ENCODE results near the gene BRD7. TPM values are rescaled to one million over a fixed set of nuclear protein-coding genes. Genes with fewer than 3 reads are reported as not detected.

The BRD7 gene
- total and polyA plus RNA-seq, 2 of the 13 experiments (the other 11 are each of a cell fraction or from before 2014, with no cell fraction given): 82.3 to 149 TPM

GRCh38 chr16:50268352-50268751 lies 100.4 kb downstream of the BRD7 start (continued):
- TF ChIP-seq ZBTB49 (CRISPR knock-in tag; IDR thresholded peaks at IDR 0.05; ENCODE audit: borderline replicate concordance): no peak
- no peak for TF ChIP-seq CBX1 (IDR thresholded peaks at IDR 0.05; ENCODE audit: low read depth)
- no peak for TF ChIP-seq ZNF790 (CRISPR knock-in tag; IDR thresholded peaks at IDR 0.05; ENCODE audit: borderline replicate concordance)
- no peak for TF ChIP-seq HINFP (CRISPR knock-in tag; IDR thresholded peaks at IDR 0.05; ENCODE audit: low read depth)
- no peak for TF ChIP-seq ZNF558 (CRISPR knock-in tag; IDR thresholded peaks at IDR 0.05; ENCODE audit: borderline replicate concordance)
- TF ChIP-seq SRF (IDR thresholded peaks at IDR 0.05; ENCODE audit: low read depth, low read length): no peak
- TF ChIP-seq, protein P1, sequence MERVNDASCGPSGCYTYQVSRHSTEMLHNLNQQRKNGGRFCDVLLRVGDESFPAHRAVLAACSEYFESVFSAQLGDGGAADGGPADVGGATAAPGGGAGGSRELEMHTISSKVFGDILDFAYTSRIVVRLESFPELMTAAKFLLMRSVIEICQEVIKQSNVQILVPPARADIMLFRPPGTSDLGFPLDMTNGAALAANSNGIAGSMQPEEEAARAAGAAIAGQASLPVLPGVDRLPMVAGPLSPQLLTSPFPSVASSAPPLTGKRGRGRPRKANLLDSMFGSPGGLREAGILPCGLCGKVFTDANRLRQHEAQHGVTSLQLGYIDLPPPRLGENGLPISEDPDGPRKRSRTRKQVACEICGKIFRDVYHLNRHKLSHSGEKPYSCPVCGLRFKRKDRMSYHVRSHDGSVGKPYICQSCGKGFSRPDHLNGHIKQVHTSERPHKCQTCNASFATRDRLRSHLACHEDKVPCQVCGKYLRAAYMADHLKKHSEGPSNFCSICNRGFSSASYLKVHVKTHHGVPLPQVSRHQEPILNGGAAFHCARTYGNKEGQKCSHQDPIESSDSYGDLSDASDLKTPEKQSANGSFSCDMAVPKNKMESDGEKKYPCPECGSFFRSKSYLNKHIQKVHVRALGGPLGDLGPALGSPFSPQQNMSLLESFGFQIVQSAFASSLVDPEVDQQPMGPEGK (CRISPR knock-in tag; IDR thresholded peaks at IDR 0.05): no peak
- TF ChIP-seq MED8 (CRISPR knock-in tag; IDR thresholded peaks at IDR 0.05; ENCODE audit: insufficient replicate concordance): no peak
- TF ChIP-seq ZNF644 (CRISPR knock-in tag; IDR thresholded peaks at IDR 0.05; ENCODE audit: low read depth): no peak
- 0 out of 2 replicates have a peak, but pooled peaks have one; percentile 9 for TF ChIP-seq FOXA3 (CRISPR knock-in tag; IDR thresholded peaks at IDR 0.05)
- no peak for TF ChIP-seq ZNF720 (CRISPR knock-in tag; IDR thresholded peaks at IDR 0.05)
- TF ChIP-seq FOXP1 (IDR thresholded peaks at IDR 0.05): no peak
- TF ChIP-seq FOXP1 (CRISPR knock-in tag; IDR thresholded peaks at IDR 0.05): peak; percentile 46; the same call in 1 of the 2 replicates
- TF ChIP-seq SIX4 (CRISPR knock-in tag; IDR thresholded peaks at IDR 0.05): no peak
- 0 out of 2 replicates have a peak, but pooled peaks have one; percentile 12 for TF ChIP-seq MIXL1 (CRISPR knock-in tag; IDR thresholded peaks at IDR 0.05)
- TF ChIP-seq ZNF766 (CRISPR knock-in tag; IDR thresholded peaks at IDR 0.05; ENCODE audit: borderline replicate concordance): no peak
- TF ChIP-seq BRF2 (CRISPR knock-in tag; IDR thresholded peaks at IDR 0.05): no peak
- TF ChIP-seq SP5 (CRISPR knock-in tag; IDR thresholded peaks at IDR 0.05; ENCODE audit: borderline replicate concordance, low read depth): no peak
- TF ChIP-seq ZBTB33 (CRISPR knock-in tag; IDR thresholded peaks at IDR 0.05): peak; percentile 85
- TF ChIP-seq ZNF446 (CRISPR knock-in tag; IDR thresholded peaks at IDR 0.05): no peak
- peak; percentile 31; the same call in 1 of the 2 replicates for TF ChIP-seq ZNF605 (CRISPR knock-in tag; IDR thresholded peaks at IDR 0.05)
- peak; percentile 56; the same call in 1 of the 2 replicates for TF ChIP-seq TFAP4 (IDR thresholded peaks at IDR 0.05; ENCODE audit: borderline replicate concordance, low read depth)
- no peak for TF ChIP-seq ZFP37 (CRISPR knock-in tag; IDR thresholded peaks at IDR 0.05; ENCODE audit: borderline replicate concordance)

Data from HepG2 (cell line).